Skeletal muscle tissue (tissue), 4 donors: ENCODE data around the gene NLRC5. TPM values are rescaled to one million over a fixed set of nuclear protein-coding genes. Genes with fewer than 3 reads are reported as not detected.

Source experiments
- H3K27ac ChIP-seq: one replicate; pipeline ENCODE4 v1.7.0; 2013; ENCODE audit warnings: mild to moderate bottlenecking, low read depth, low read length, inconsistent platforms
- H3K27me3 ChIP-seq, 3 donors: one replicate each; pipeline ENCODE4 v1.7.0; 2013; ENCODE audit warnings: low read length in 3 of 3; ENCODE audit not compliant: control insufficient read depth in 3 of 3, insufficient read depth in 3 of 3
- H3K36me3 ChIP-seq, 3 donors: one replicate each; pipeline ENCODE4 v1.7.0; 2013; ENCODE audit warnings: low read length in 3 of 3; ENCODE audit not compliant: control insufficient read depth in 3 of 3, insufficient read depth in 3 of 3
- H3K4me1 ChIP-seq, 3 donors: one replicate each; pipeline ENCODE4 v1.7.0; 2013; ENCODE audit warnings: low read length in 3 of 3, mild to moderate bottlenecking in 3 of 3; ENCODE audit not compliant: control insufficient read depth in 3 of 3, insufficient read depth in 3 of 3
- H3K4me3 ChIP-seq, 3 donors: one replicate each; pipeline ENCODE4 v1.7.0; 2013; ENCODE audit warnings: low read length in 3 of 3
- H3K9ac ChIP-seq, 3 donors: one replicate each; pipeline ENCODE4 v1.7.0; 2013; ENCODE audit warnings: low read length in 3 of 3, mild to moderate bottlenecking in 3 of 3, moderate library complexity in 2 of 3, low read depth in 1 of 3
- H3K9me3 ChIP-seq, 3 donors: one replicate each; pipeline ENCODE4 v1.7.0; 2013; ENCODE audit warnings: low read length in 3 of 3; ENCODE audit not compliant: control insufficient read depth in 3 of 3
- total RNA-seq: library from RNA; depleted of rRNA; stranded (reverse); fragments of >200 nt; gene quantifications from one replicate; pipeline ENCODE4 v1.2.3, GENCODE V29; 2014
- donor health status: Osteomylitis.

NLRC5 gene
- total RNA-seq, 1 donor from 2014 or later: 5.7 TPM

DNA sequence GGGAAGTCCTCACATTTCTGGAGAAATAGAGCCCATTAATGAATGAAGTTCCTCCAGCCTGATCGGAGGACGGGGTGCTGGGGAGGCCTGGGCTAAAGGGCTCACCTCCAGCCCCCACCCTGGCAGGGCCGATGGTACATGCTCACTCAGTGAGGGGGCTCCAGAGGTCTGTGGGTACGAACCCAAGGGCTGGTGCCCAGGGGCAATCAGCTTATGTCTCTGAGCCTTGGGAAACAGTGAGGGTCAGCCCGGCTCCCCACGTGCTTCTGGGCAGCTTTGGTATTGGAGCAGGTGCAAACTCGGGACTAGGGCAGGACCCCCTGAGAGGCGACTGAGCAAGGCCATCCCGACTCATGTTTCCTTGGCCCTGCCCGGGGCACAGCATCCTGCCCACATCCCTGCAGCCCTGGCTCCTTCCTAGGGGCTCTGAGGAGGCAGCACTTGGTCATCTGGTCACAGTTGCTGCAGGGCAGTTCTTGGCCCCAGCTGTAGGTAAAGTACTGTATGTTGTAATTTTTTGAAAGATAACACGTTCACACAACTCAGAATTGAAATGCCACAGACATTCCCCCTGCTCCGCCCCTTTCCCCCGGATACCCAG is 28.6 kb upstream of the NLRC5 start:
- Histone ChIP-seq H3K9ac (peak overlapping the region in 1 of 3 donors; percentile 8), H3K9me3 (no peaks in the 10 kb centered on the region), H3K4me1 (peaks cover 18 to 26% (median 23%) of the 10 kb centered on the region in 3 donors), H3K27me3 (no peaks in the 10 kb centered on the region), H3K27ac (peak overlapping the region; percentile 58), H3K36me3 (no peaks in the 10 kb centered on the region), H3K4me3 (no peak overlapping the region)

DNA sequence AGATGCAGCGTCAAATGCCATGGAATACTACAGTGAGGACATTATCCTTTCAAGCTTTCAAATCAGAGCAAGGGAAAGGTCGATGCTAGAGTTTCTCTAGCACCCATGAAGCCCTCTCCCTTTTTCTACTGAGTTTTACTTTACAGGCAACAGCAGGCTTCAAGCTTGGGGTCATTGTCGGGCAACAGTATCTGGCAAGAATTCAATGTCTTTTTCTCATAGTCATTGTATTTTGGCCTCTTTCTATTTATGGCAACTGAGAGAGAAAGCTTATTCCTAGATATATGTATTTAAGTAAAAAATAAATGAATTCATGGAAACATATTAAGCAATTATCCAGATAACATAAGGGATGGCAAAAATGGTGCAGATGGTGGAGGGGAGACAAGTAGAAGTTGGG is 28.0 kb upstream of the NLRC5 start:
- H3K9me3 ChIP-seq: no peaks in the 10 kb centered on the region
- H3K36me3 ChIP-seq: no peaks in the 10 kb centered on the region
- no peak overlapping the region for H3K4me3 ChIP-seq
- no peaks in the 10 kb centered on the region for H3K27me3 ChIP-seq
- peaks cover 23 to 27% (median 25%) of the 10 kb centered on the region in 3 donors for H3K4me1 ChIP-seq
- H3K9ac ChIP-seq: no peak overlapping the region
- H3K27ac ChIP-seq: peak overlapping the region; percentile 58

DNA sequence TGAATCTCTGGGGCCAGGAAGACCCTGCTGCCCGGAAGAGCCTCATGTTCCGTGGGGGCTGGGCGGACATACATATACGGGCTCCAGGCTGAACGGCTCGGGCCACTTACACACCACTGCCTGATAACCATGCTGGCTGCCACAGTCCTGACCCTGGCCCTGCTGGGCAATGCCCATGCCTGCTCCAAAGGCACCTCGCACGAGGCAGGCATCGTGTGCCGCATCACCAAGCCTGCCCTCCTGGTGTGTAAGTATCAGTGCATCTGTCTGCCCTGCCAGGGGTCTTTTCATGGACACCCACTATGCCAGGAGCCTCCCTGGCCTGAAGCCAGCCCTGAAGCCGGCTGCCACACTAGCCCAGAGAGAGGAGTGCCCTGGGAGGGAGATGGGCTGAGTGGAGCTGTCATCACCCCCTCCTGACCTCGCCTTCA is 27.5 kb upstream of the NLRC5 start, which contains the start of gene CETP:
CETP (plus strand) TSS at position 100 of the 431 bp plus-strand sequence; CDS start at position 130, 30 bp downstream.
- Histone ChIP-seq H3K4me3 (no peak within 1 kb of the TSS), H3K9me3 (no peaks in the 10 kb centered on the region), H3K4me1 (peaks cover 23 to 27% (median 25%) of the 10 kb centered on the region in 3 donors), H3K9ac (peak within 1 kb of the TSS in 1 of 3 donors; percentile 25), H3K36me3 (no peaks in the 10 kb centered on the region), H3K27ac (peak within 1 kb of the TSS; percentile 58), H3K27me3 (no peaks in the 10 kb centered on the region)

DNA sequence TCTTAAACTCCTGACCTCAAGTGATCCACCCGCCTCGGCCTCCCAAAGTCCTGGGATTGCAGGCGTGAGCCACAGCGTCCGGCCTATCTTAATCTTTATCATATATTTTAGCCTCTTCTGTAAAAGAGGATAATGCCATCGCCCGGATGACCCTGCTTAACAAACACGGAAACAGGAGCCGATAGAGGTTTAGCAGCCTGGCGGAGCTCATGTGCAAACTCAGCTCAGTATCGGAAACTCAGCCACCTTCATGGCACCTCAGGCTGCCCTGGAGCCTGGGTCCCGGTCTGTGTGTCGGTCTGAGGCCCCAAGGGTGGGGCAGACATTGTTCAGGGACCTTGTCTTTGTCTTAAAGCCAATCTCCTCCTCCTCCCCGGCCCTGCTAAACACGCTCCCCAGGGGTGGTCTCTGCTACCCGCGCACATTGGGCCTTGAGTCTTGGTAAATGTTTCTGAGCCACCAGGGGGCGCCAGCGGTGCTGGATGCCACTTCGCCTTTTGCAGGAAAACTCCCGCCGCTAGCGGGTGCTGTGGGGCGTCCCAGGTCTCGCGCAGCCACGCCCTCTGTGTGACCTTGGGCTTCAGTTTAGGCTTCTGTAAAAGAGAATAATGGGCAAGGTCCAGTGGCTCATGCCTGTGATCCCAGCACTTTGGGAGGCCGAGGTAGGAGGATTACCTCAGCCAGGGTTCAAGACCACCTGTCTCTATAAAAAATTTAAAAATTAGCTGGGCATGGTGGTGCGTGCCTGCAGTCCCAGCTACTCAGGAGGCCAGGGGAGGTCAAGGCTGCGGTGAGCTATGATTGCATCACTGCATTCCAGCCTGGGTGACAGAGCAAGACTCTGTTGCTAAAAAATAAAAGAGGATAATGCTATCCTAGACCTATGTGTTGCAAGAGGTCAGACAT is 24.9 kb upstream of the NLRC5 start:
- peaks cover 23 to 27% (median 23%) of the 10 kb centered on the region in 3 donors for H3K4me1 ChIP-seq
- H3K27ac ChIP-seq: no peak overlapping the region
- H3K27me3 ChIP-seq: no peaks in the 10 kb centered on the region
- no peak overlapping the region for H3K4me3 ChIP-seq
- no peak overlapping the region for H3K9ac ChIP-seq
- no peaks in the 10 kb centered on the region for H3K9me3 ChIP-seq
- no peaks in the 10 kb centered on the region for H3K36me3 ChIP-seq

DNA sequence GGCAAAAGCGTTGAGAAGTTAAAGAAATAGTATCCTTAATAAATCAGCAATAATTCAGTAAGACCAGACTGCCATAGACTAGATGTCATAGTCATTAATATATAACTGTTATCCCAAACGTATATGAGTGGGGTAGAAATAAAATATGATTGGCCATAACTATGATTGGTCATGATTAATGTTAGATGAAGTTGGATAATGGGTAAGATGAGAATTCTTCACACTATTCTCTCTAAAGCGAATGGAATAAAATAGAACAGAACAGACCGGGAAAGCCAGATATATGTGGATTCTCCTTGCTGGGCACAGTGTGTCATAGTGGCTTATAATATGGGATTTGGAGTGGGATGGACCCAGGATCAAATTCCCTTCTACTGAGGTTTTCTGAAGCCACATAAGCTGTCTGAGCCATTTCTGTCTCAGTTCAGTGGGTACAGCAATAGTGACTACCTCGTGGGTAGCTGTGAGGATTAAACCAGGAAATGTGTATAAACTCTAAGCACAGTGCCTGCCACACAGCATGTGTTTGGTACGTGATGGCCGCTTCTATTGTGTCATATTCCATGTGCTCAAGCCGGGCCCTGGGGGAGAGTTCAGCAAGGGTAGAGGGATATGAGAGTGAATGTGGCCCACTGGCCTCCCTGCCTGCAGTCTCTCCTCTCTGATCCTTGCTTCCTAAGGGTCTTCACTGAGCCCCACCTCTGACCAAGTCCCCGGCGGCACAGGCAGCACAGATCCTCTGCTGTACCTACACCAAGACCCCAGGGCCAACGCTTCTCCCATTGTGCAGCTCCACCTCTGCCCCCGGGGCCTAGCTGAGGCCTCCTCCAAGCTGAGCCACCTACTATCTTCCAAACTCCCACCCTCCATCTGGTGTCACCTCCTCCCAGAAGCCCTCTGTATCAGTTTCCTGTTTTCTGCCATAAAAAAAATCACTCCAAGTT is 23.9 kb upstream of the NLRC5 start:
- no peaks in the 10 kb centered on the region for H3K9me3 ChIP-seq
- H3K27ac ChIP-seq: peak overlapping the region; percentile 25
- H3K27me3 ChIP-seq: no peaks in the 10 kb centered on the region
- no peak overlapping the region for H3K4me3 ChIP-seq
- H3K4me1 ChIP-seq: peaks cover 23 to 27% (median 23%) of the 10 kb centered on the region in 3 donors
- H3K9ac ChIP-seq: peak overlapping the region in 1 of 3 donors; percentile 8
- H3K36me3 ChIP-seq: no peaks in the 10 kb centered on the region

DNA sequence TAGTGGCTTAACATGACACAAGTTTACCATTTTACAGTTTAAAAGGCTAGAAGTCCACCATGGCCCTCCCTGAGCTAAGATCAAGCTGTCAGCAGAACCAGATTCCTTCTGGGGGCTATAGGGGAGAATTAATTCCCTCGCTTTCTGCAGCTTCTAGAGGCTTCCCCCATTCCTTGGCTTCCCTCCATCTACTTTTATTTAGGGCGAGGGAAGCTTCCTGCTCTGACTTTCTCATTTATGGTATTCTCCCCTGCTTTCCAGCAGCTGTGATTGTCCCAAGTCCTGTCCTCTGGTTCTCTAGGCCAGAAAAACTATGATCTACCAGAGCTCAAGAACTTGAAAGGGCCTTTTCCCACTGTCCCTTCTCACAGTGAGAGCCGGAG is 23.3 kb upstream of the NLRC5 start:
- no peaks in the 10 kb centered on the region for H3K36me3 ChIP-seq
- peak overlapping the region; percentile 25 for H3K27ac ChIP-seq
- H3K4me3 ChIP-seq: no peak overlapping the region
- H3K4me1 ChIP-seq: peaks cover 18 to 21% (median 20%) of the 10 kb centered on the region in 3 donors
- no peaks in the 10 kb centered on the region for H3K27me3 ChIP-seq
- no peaks in the 10 kb centered on the region for H3K9me3 ChIP-seq
- H3K9ac ChIP-seq: peak overlapping the region in 1 of 3 donors; percentile 8

DNA sequence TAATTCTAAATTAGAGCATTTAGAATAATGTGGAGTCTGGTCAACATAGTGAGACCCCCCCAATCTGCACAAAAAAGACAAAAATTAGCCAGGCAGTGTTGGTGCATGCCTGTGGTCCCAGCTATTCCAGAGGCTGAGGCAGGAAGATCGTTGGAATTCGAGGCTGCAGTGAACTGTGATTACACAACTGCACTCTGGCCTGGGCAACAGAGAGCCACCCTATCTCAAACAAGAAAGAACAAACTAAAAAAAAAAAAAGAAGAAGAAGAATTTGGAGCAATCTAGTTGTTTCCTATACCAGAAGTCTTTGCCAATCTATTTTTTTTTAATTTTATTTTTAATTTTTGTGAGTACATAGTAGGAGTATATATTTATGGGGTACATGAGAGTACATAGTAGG is 21.6 kb upstream of the NLRC5 start:
- H3K27ac ChIP-seq: no peak overlapping the region
- no peak overlapping the region for H3K4me3 ChIP-seq
- H3K9ac ChIP-seq: no peak overlapping the region
- no peaks in the 10 kb centered on the region for H3K36me3 ChIP-seq
- no peaks in the 10 kb centered on the region for H3K9me3 ChIP-seq
- H3K27me3 ChIP-seq: no peaks in the 10 kb centered on the region
- peaks cover 13 to 15% (median 13%) of the 10 kb centered on the region in 3 donors for H3K4me1 ChIP-seq

DNA sequence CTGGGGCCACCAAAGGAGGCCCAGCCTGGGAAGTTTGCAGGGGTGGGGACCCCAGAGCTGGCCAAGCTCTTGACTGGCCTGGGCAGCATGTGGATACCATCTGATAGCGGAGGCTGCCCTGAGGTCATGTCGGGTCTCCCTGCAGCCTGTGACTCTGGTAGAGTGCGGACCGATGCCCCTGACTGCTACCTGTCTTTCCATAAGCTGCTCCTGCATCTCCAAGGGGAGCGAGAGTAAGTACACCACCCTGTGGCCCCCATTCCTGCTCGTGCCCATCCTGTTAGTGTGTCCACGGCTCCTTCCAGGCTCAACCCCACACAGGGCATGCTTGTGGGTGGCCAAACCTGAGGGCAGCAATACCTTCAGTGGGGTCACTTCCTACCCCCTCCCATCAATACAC is 19.6 kb upstream of the NLRC5 start:
- no peaks in the 10 kb centered on the region for H3K9me3 ChIP-seq
- H3K9ac ChIP-seq: no peak overlapping the region
- H3K27ac ChIP-seq: no peak overlapping the region
- no peaks in the 10 kb centered on the region for H3K36me3 ChIP-seq
- H3K27me3 ChIP-seq: no peaks in the 10 kb centered on the region
- H3K4me1 ChIP-seq: peaks cover 8 to 15% (median 11%) of the 10 kb centered on the region in 3 donors
- H3K4me3 ChIP-seq: no peak overlapping the region

DNA sequence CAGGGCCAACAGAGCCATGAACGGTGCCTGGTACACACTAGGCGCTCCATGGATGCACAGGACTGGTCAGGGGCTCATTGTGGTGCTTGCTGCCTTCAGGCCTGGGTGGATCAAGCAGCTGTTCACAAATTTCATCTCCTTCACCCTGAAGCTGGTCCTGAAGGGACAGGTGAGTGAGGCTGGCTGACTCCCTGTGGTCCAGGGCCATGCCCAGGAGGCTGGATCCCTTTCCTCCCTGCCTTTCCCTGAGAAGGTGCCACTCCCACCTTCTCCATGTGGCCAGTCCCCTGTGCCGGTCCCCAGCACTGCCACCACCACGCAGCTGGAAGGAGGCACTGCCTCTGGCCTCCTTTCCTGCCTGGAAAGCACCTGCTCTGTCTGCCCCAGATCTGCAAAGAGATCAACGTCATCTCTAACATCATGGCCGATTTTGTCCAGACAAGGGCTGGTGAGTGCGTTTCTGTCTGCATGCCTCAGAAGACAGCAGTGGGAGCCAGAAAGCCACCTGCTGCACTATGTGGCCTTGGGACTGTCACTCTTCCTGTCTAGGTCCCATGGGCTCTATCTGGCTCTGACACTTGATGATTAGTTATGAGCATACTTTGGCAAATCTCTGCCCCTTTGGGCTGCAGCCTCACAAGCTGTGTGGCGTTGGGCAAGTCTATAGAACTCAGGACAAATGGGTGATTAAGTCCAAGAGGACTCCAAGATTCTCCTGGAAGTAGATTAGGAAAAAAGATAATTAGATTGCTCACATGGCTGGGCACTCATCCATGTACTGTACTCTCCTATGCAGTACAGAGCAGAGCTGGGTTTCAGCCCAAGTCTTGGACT is 18.2 kb upstream of the NLRC5 start:
- Histone ChIP-seq H3K4me3 (no peak overlapping the region), H3K36me3 (no peaks in the 10 kb centered on the region), H3K27ac (no peak overlapping the region), H3K9ac (no peak overlapping the region), H3K4me1 (peaks cover 0 to 7% (median 3%) of the 10 kb centered on the region in 3 donors), H3K9me3 (no peaks in the 10 kb centered on the region), H3K27me3 (no peaks in the 10 kb centered on the region)
